K562 treated with DMSO at 1 percent for 4 hours (cell line): ENCODE measurements around the gene VRK1. TPM values are rescaled to one million over a fixed set of nuclear protein-coding genes. Genes with fewer than 3 reads are reported as not detected.

Experiments used
- total RNA-seq: library from RNA; unstranded; fragments of 300-600 nt; gene quantifications from 2 replicates; pipeline ENCODE4 v1.2.3, GENCODE V29; 2022; ENCODE audit not compliant: insufficient read depth

VRK1 gene, protein sequence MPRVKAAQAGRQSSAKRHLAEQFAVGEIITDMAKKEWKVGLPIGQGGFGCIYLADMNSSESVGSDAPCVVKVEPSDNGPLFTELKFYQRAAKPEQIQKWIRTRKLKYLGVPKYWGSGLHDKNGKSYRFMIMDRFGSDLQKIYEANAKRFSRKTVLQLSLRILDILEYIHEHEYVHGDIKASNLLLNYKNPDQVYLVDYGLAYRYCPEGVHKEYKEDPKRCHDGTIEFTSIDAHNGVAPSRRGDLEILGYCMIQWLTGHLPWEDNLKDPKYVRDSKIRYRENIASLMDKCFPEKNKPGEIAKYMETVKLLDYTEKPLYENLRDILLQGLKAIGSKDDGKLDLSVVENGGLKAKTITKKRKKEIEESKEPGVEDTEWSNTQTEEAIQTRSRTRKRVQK
- total RNA-seq, result 50.9 and 55.3 TPM in 2 replicates

DNA sequence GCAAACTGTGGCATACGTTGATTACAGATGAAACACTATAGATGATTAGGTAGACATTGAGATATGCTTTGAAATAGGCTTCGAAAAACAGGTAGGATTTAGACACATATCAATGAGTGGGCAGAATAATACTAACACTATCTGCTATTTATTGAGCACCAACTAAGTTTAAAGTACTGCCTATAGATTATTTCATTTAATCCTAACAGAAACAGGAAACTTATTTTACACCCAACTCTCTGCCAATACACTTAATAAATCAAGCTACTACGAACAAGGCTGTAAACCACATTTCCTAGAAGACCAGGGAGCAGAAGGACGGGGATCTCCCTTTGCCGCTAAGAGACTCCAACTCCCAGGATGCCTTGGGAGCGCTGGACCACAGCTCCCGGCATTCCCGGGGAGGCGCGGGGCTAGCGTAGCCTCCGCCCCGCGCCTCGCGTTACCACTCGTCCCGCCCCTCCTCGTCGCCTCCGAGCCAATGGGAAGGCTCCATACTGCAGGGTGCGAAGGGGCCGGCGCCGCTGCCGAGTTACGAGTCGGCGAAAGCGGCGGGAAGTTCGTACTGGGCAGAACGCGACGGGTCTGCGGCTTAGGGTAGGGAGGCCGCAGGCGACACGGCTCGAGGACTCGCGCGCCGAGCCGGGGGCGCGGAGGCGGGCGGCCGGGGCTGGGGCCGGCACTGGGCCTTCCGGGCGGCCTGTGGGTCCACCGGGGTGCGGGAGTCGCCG is at the start of gene VRK1:
Gene VRK1, plus strand, starts transcription at position 532 of the 731 bp plus-strand sequence. CDS start 36,090 bp downstream, outside the sequence.

